NCI-H748 treated with DMSO at 0.1 percent for 48 hours (cell line): Measurements from ENCODE around the gene MUC20.

Experiments
- DNase-seq: peaks from one replicate; lab custom pipeline; 2025; lab: John Stamatoyannopoulos, UW

The MUC20 gene

GRCh38 chr3:195755391-195755790 is 34.6 kb downstream of the MUC20 start:
- no peak for DNase-seq

GRCh38 chr3:195755791-195756676 is 35.3 kb downstream of the MUC20 start:
- no peak for DNase-seq

DNA sequence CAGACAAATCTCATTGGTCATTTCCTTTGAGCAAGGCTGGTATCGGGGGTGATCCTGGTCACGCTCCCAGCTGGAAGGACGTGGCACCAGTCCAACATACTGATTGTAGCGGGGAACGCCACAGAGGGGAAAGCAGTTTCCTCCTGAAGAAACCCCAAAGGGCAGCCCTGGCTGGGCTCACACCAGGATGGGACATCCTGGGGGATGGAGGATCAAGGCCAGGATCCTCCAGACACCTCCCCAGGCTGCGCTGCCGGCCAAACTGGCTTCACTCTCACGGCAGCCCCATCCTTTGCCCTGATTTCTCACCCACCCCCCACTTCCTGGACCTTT is 36.6 kb downstream of the MUC20 start:
- DNase-seq: no peak

DNA sequence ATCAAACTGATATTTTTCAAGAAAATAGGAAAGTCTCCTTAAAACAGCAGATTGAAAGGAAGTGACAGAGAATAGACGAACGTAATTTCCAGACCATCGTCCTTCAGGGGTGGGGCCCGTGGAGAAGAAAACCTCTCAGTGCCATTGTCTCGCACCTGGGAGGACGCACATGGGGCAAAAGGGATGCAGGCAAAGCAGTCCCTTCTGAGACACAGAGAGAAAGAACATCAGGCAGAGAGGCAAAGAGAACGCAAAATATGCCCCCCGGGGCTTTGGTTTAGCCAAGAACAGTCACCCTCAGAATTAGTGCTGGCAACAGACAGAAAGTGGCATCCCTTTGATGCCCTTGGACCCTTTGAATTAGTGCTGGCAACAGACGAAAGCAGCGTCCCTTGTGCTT is 37.0 kb downstream of the MUC20 start:
- no peak for DNase-seq

DNA sequence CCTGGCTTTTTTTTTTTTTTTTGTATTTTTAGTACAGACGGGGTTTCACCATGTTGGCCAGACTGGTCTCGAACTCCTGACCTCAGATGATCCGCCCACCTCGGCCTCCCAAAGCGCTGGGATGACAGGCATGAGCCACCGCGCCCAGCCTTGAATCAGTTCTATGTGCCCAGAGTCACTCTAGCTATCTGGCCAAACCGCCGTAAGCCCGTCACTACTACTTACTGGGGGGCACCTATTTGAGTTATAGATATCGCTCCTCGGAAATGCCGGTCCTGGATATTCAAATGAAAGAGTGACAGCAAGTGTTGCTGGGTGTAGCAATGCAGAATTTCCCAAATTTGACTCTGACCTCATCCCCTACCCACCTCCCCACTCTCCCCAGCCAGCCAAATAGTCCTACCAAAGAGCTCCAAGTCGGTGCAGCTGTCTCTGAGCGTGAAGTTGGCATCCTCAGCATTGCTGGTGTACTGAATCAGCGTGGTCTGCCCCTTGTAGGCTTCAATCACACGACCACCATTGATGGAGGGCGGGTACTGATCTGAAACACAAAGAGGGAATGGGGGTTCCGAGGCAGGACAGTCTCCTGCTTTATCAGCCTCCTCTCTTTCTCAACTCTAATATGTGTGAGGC is 38.1 kb downstream of the MUC20 start:
- no peak for DNase-seq

- DNase-seq: no peak
Observed at GRCh38 chr3:195760345-195761122, 39.8 kb downstream of the MUC20 start.

- DNase-seq: no peak
Observed at GRCh38 chr3:195761123-195761566, 40.4 kb downstream of the MUC20 start.

DNA sequence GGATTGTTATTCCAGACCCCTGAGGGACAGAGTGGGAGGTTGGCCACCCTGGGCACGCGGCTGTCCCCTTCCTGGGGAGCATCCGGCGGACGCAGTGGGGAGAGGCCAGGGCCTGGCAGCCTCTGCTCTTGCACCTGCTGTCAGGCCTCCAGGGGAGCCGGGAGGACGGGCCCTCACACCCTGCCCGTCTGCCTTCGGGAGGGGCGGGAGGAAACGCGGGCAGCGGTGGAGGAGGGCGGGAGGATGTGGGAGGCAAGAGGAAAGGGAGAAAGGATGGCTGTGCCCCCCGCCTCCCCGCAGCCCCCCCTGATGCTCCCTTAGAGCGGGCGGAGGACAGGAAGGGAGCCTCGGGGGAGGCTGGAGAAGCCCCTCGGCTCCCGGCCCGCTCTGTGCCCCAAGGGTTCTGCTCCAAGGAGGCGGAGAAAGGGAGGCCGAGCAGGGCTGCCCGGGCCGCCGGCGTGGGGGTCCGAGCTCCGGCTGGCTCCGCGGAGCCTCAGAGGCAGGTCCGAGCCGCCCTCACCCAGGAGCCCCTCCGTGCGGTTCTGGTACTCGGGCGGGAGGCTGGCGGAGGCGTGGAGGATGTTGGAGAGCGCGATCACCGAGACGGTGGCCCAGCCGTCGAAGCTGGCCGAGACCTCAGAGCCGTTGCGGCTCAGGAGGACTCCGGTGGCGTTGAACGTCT is 40.9 kb downstream of the MUC20 start:
- no peak for DNase-seq

- no peak for DNase-seq
Observed at GRCh38 chr3:195762249-195762585, 41.4 kb downstream of the MUC20 start.

DNA sequence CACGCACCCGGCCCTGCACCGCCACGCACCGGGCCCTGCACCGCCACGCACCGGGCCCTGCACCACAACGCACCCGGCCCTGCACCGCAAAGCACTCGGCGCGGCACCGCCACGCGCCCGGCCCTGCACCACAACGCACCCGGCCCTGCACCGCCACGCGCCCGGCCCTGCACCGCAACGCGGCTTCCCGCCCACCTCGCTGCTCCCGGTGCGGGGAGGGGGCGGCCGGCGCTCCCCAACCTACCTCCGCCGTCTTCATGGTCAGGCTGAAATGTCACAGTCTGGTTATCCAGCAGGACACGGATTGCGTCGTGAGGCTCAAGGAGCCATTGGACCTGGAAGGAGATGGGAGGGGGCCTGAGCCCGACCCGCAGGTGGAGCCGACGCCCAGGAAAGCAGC is 41.8 kb downstream of the MUC20 start:
- no peak for DNase-seq

- DNase-seq: no peak
Observed at GRCh38 chr3:195763076-195763830, 42.5 kb downstream of the MUC20 start.

- no peak for DNase-seq
Observed at GRCh38 chr3:195763843-195764825, 43.4 kb downstream of the MUC20 start.

GRCh38 chr3:195764961-195765706 is 44.4 kb downstream of the MUC20 start:
- no peak for DNase-seq

DNA sequence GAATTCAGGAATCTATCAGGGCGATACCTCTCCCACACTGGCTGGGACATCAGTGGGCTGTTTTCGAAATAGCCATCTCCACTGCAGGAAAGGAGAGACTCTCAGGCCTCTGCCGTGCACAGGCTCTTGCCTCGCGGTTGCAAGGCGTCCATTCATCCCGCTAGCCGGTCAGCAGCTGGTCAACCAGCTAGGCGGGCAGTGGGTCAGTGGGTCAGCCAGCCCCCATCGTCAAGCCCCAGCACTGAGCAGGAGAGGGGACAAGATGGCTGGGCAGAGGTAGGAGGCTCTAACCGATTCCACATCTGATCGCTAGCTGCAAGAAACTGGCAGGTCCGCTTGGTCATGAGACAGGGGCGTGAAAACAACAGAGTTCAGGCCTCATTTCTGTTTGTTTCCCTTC is 45.9 kb downstream of the MUC20 start:
- no peak for DNase-seq

GRCh38 chr3:195767792-195768191 is 47.0 kb downstream of the MUC20 start:
- DNase-seq: no peak

- DNase-seq: no peak
Observed at GRCh38 chr3:195768414-195768813, 47.6 kb downstream of the MUC20 start.

GRCh38 chr3:195768831-195769303 is 48.1 kb downstream of the MUC20 start:
- no peak for DNase-seq

GRCh38 chr3:195769551-195769950 is 48.8 kb downstream of the MUC20 start:
- no peak for DNase-seq

- DNase-seq: no peak
Observed at GRCh38 chr3:195770081-195770840, 49.5 kb downstream of the MUC20 start.
